Adrenal gland (tissue), 12 donors: ENCODE data around the gene PODXL. TPM values are rescaled to one million over a fixed set of nuclear protein-coding genes. Genes with fewer than 3 reads are reported as not detected.

Experiments
- DNase-seq, 7 donors: peaks; one replicate each; pipeline ENCODE4 v3.0.0-alpha.2; 2019 to 2020
- H3K27ac ChIP-seq, 5 donors: fragments of 200-600 bp; sonication (generic) in 4 of 5; 1 replicate in 3 of 5; 2 replicates in 2 of 5; pipeline versions ENCODE4 v1.5.1 to v1.8.0; 2016 to 2020; ENCODE audit warnings: mild to moderate bottlenecking in 1 of 5
- H3K27me3 ChIP-seq: fragments of 200-600 bp; 2 replicates; pipeline ENCODE4 v1.8.0; 2021
- H3K36me3 ChIP-seq, 2 donors: fragments of 200-600 bp; replicated peaks in 1 of 2; 1 replicate in 1 of 2; 2 replicates in 1 of 2; pipeline versions ENCODE4 v1.5.1 to v1.8.0; 2018 to 2022
- H3K4me1 ChIP-seq, 2 donors: fragments of 200-600 bp; replicated peaks in 1 of 2; 1 replicate in 1 of 2; 2 replicates in 1 of 2; pipeline versions ENCODE4 v1.5.1 to v1.8.0; 2018 to 2021
- H3K4me3 ChIP-seq, 4 donors: fragments of 200-600 bp; sonication (generic) in 3 of 4; one replicate each; pipeline ENCODE4 v1.5.1; 2016 to 2018
- H3K9me3 ChIP-seq, 3 donors: fragments of 200-600 bp; sonication (generic) in 1 of 3; replicated peaks in 1 of 3; 1 replicate in 2 of 3; 2 replicates in 1 of 3; pipeline versions ENCODE4 v1.5.1 to v1.8.0; 2016 to 2021
- POLR2A ChIP-seq, 2 donors: fragments of 450-650 bp; IDR thresholded peaks; one replicate each; pipeline ENCODE4 v1.6.1; 2017; ENCODE audit warnings: antibody characterized with exemption in 2 of 2, mild to moderate bottlenecking in 2 of 2, moderate library complexity in 1 of 2
- WGBS, 4 donors: extraction: QIAGEN DNeasy Blood & Tissue Kit in 2 of 4; methylation state at CpG; one replicate each; pipeline versions ENCODE4 v1.1.5 to v1.1.7; 2013 to 2017; 5-methylcytosine and 5-hydroxymethylcytosine counted together
- intact Hi-C, 2 donors: fragments of 100-400 bp; cut with DNase I; formaldehyde crosslinking; loops; one replicate each; pipeline versions ENCODE4 v1.14.1 to v1.15.0; 2022 to 2023
- polyA plus RNA-seq, 3 donors: library from polyadenylated mRNA; stranded (reverse); fragments of 200-250 nt in 2 of 3; fragments of 350-450 nt in 1 of 3; fragmentation: Illumina TruSeq in 1 of 3; extraction: RNeasy Lipid Tissue Mini Kit (QIAGEN cat#74804) in 1 of 3; gene quantifications; one replicate each; pipeline ENCODE4 v1.2.3, GENCODE V29; 2013 to 2014
- total RNA-seq, 9 donors: library from RNA; depleted of rRNA in 4 of 9; stranded (reverse); fragments of >200 nt in 4 of 9; fragments of 120-200 nt in 1 of 9; fragmentation: NEBNext Ultra II Directional in 1 of 9; extraction: Animal tissue kit (Norgen Biotek cat#: 25700) in 1 of 9; gene quantifications; one replicate each; pipeline versions ENCODE4 v1.1.0 to v1.2.4, GENCODE V29; 2013 to 2023
- TF ChIP-seq, protein P1 (sequence below), 6 experiments: fragments of 450-650 bp in 4 of 6; fragments of 200-600 bp in 2 of 6; sonication (generic) in 1 of 6; IDR thresholded peaks; 1 replicate in 5 of 6; 2 replicates in 1 of 6; pipeline versions ENCODE4 v1.5.1 to v1.8.0; 2016 to 2021; ENCODE audit warnings: antibody characterized with exemption in 6 of 6, mild to moderate bottlenecking in 2 of 6, moderate library complexity in 1 of 6
- donor health status: healthy with polysubstance abuse.
- donor health status: Bipolar disorder and iron deficiency.
- donor health status: DM: yes; HTN: yes; CAD: no.
- donor health status: DM: no; HTN: no; CAD: no.
- donor health status: DM: no; HTN: no; CAD: no.
- donor health status: DM: yes; HTN: yes; CAD: no.

PODXL gene
- total and polyA plus RNA-seq, 12 donors: 7.0 to 99.6 (median 35.6) TPM

DNA sequence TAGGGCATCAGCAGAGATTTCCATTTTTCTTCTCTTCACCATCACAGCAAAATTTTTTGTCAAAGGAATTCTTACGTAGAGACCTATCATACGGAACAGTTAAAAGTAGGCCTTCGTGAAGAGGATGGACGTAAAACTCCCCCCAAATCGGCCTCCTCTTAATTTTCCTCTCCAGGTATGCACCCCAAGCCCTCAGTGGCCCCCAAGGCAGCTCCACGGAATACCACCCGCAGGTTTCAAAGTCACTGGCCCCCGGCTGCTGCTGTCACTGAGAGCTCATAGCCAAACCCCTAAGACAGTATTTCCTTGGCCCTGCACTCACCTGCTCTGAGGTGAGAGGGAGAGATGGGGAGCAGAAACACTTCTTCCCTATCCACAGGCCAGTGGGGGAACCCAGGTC, 8.8 kb downstream of the PODXL start:
- WGBS, 4 donors: 77 to 90% (median 85%) methylated on average over 8 of the region's 8 CpGs
- Histone ChIP-seq H3K4me3 (no peak overlapping the region), H3K27me3 (no peaks in the 10 kb centered on the region), H3K9me3 (no peaks in the 10 kb centered on the region), H3K4me1 (no peaks in the 10 kb centered on the region), H3K36me3 (no peaks in the 10 kb centered on the region), H3K27ac (no peak overlapping the region)
- TF ChIP-seq, protein P1, sequence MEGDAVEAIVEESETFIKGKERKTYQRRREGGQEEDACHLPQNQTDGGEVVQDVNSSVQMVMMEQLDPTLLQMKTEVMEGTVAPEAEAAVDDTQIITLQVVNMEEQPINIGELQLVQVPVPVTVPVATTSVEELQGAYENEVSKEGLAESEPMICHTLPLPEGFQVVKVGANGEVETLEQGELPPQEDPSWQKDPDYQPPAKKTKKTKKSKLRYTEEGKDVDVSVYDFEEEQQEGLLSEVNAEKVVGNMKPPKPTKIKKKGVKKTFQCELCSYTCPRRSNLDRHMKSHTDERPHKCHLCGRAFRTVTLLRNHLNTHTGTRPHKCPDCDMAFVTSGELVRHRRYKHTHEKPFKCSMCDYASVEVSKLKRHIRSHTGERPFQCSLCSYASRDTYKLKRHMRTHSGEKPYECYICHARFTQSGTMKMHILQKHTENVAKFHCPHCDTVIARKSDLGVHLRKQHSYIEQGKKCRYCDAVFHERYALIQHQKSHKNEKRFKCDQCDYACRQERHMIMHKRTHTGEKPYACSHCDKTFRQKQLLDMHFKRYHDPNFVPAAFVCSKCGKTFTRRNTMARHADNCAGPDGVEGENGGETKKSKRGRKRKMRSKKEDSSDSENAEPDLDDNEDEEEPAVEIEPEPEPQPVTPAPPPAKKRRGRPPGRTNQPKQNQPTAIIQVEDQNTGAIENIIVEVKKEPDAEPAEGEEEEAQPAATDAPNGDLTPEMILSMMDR (IDR thresholded peaks at IDR 0.05): no peak
- no peak for TF ChIP-seq POLR2A (IDR thresholded peaks at IDR 0.05)
- no peak for DNase-seq
- intact Hi-C loops: no loop called here

DNA sequence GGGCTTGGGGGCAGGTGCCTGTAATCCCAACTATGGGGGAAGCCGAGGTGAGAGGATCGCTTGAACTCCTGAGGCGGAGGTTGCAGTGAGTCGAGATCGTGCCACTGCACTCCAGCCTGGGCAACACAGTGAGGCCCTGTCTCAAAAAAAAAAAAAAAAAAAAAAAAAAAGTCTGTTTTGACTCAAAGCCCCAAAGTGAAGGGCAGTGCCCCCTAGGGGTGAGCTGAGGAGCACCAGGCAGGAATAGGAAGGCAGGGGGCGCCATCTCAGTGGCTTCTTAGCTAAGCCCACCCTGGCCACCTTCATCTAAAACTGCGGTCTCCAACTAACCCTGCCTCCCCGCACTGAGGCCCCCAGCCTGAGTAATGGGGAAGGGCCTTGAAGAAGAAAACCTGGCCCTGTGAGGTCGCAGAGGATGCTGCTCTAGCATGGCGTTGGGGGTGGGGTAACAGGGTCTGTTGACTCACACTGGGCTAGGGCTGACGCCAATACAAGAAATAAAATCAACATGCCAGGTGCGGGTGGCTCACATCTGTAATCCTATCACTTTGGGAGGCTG, 9.8 kb downstream of the PODXL start:
- no peak overlapping the region for H3K4me3 ChIP-seq
- no peak for TF ChIP-seq POLR2A (IDR thresholded peaks at IDR 0.05)
- TF ChIP-seq, protein P1 (IDR thresholded peaks at IDR 0.05): peak; percentile 25 to 51 (median 46)
- no peaks in the 10 kb centered on the region for H3K27me3 ChIP-seq
- H3K27ac ChIP-seq: no peak overlapping the region
- no peak for DNase-seq
- no peaks in the 10 kb centered on the region for H3K9me3 ChIP-seq
- H3K4me1 ChIP-seq: no peaks in the 10 kb centered on the region
- H3K36me3 ChIP-seq: no peaks in the 10 kb centered on the region
- intact Hi-C loops: no loop called here
- WGBS, 4 donors: 71 to 85% (median 80%) methylated on average over 12 of the region's 12 CpGs

DNA sequence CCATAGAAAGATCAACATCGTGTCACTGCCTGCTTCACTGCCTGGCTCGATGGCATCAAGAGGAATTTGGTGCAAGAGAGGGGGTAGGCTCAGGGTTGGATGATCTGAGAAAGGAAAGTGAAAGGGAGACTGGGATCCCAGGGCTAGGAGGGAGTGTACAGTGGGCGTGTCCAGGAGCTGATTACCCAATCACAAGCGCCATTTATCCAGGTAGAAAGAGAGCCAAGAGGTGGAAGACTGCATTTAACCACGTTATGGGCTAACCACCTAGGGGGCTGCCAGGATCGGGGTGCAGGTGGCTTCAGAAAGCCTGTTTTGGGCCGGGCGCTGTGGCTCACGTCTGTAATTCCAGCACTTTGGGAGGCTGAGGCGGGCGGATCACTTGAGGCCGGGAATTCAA, 10.3 kb downstream of the PODXL start:
- H3K36me3 ChIP-seq: no peaks in the 10 kb centered on the region
- intact Hi-C loops: no loop called here
- 80 to 86% (median 82%) methylated on average over 11 to 12 of the region's 12 CpGs for WGBS, 4 donors
- no peaks in the 10 kb centered on the region for H3K27me3 ChIP-seq
- H3K9me3 ChIP-seq: no peaks in the 10 kb centered on the region
- no peak for TF ChIP-seq POLR2A (IDR thresholded peaks at IDR 0.05)
- TF ChIP-seq, protein P1 (IDR thresholded peaks at IDR 0.05): no peak
- no peak overlapping the region for H3K4me3 ChIP-seq
- H3K4me1 ChIP-seq: no peaks in the 10 kb centered on the region
- no peak for DNase-seq
- no peak overlapping the region for H3K27ac ChIP-seq

DNA sequence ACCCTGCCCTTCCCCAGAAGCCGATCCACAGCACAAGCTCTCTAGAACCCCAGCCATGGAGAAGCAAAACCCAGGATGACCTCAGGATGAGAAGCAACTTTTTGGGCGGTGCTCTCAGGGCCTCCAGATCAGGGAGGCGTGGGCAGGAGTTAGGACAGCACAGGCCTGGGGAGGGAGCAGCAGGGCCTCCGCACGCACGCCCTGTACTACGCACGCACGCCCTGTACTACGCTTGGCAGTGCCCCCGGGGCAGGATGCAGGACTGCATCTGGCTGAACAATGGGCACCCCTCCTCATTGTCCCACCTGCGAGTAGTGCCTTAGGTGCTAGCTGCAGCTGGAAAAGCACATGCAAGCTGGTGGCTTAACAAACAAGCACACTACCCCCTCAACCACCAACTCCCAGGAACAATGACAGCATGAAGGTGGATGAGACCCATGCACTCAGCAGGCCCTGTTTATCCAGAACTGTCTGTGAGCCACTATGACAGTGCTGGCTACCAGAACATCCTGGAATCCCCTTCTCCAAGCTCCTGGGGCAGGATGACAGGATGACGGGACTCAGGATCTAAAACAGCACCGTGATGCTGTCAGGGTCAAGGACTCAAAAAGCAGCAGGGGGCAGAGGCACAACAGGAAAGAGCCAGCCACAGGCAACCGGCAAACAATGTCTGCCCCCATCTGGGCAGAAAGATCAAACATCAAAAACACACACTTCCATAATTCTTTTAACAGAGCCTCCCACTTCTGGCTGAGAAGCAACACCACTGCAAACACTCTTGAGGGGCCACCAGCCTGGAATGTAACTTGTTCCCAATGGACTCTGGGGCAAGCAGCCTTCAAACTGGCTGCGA, 11.8 kb downstream of the PODXL start:
- no peaks in the 10 kb centered on the region for H3K4me1 ChIP-seq
- WGBS, 4 donors: 52 to 76% (median 69%) methylated on average over 7 to 16 of the region's 16 CpGs
- DNase-seq: no peak
- TF ChIP-seq POLR2A (IDR thresholded peaks at IDR 0.05): no peak
- TF ChIP-seq, protein P1 (IDR thresholded peaks at IDR 0.05): no peak
- no peak overlapping the region for H3K4me3 ChIP-seq
- no peaks in the 10 kb centered on the region for H3K36me3 ChIP-seq
- H3K27me3 ChIP-seq: no peaks in the 10 kb centered on the region
- H3K9me3 ChIP-seq: no peaks in the 10 kb centered on the region
- intact Hi-C loops: no loop called here
- H3K27ac ChIP-seq: peak overlapping the region in 1 of 5 donors; percentile 38
